ENCODE measurements around the gene CACNA2D4.
A peak's percentile ranks its signal among the peaks of the same experiment; 100 is the strongest.

CACNA2D4 gene

DNA sequence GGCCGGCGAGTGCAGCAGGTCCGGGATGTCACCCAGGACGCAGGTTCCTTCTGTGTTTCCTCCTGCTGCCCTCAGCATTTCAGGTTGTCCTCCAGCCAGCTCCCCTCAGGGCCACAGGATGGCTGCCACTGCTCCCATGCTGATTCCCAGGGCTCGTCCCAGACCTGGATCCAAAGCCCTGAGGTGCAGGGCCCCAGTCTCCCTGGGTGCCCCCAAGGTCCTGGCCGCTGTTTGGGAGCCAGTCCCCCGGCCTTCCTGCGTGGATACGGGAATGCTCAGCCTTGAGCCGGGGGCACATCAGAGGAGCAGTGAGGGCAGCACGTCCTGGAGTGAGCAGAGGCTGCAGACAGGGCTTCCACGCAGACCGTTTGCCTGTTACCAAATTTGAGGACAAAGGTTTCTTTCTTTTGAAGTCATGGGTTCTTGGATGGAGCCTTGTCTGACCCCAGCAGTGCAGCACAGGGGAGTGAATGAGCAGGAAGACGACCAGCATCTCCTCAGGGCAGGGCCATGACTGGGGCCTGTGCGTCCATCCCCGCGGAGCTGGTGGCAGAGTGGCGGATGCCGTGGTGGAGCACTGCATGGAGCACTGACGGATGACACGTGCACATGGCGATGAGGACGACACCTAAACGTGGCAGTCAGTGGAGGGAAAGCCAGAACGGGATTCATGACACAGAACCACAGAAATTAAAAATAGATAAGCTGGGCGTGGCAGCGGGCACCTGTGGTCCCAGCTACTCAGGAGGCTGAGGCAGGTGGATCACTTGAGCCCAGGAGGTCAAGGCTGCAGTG, 12.5 kb upstream of the CACNA2D4 start:
- H3K4me1 ChIP-seq: peaks cover 29% of the 10 kb centered on the region
- TF ChIP-seq, protein P1, sequence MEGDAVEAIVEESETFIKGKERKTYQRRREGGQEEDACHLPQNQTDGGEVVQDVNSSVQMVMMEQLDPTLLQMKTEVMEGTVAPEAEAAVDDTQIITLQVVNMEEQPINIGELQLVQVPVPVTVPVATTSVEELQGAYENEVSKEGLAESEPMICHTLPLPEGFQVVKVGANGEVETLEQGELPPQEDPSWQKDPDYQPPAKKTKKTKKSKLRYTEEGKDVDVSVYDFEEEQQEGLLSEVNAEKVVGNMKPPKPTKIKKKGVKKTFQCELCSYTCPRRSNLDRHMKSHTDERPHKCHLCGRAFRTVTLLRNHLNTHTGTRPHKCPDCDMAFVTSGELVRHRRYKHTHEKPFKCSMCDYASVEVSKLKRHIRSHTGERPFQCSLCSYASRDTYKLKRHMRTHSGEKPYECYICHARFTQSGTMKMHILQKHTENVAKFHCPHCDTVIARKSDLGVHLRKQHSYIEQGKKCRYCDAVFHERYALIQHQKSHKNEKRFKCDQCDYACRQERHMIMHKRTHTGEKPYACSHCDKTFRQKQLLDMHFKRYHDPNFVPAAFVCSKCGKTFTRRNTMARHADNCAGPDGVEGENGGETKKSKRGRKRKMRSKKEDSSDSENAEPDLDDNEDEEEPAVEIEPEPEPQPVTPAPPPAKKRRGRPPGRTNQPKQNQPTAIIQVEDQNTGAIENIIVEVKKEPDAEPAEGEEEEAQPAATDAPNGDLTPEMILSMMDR (IDR thresholded peaks at IDR 0.05; ENCODE audit: low read depth, low read length): no peak
- H3K4me3 ChIP-seq (ENCODE audit: low read depth, low read length): no peak overlapping the region
- peaks cover 4% of the 10 kb centered on the region; the same call in 1 of the 2 replicates for H3K9me3 ChIP-seq
- DNase-seq: no peak
- H3K36me3 ChIP-seq: no peaks in the 10 kb centered on the region
- no peaks in the 10 kb centered on the region for H3K27me3 ChIP-seq

DNA sequence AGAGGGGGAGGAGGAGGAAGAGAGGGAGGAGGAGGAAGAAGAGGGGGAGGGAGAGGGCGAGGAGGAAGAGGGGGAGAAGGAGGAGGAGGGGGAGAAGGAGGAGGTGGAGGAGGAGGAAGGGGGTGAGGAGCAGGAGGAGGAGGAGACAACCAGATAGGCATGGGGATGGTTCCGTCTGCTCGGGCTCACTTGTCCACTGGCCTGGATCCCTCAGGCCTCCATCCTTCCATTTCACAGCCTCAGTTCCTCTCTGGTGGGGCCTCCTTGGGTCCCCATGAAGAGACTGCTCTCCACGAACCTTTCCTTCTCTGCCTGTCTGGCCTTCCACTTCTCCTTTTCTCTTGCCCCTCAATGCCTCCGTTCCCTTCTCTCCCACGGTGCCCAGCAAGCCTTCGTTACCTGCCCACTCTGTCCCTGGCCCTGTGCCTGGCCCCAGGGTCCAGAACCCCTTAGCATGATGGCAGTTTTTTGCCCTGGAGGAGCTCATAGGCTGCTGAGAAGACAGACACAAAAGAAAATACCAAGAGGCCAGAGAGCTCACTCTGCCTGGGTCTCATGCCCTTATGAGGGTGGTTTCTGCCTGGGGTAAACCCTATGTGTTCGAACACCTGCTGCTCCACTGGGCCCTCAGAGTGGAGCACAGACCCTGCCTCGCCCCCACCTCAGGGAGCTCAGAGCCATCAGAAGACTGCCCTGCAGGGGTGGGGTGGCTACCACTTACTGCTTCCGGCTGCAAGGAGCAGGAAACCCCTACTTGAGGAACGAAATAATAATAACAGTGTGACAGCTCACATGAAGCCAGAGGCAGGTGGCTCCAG, 11.7 kb upstream of the CACNA2D4 start:
- Histone ChIP-seq H3K9me3 (peaks cover 4% of the 10 kb centered on the region; the same call in 1 of the 2 replicates), H3K27me3 (no peaks in the 10 kb centered on the region), H3K4me1 (peaks cover 29% of the 10 kb centered on the region), H3K4me3 (ENCODE audit: low read depth, low read length) (no peak overlapping the region), H3K36me3 (no peaks in the 10 kb centered on the region)
- DNase-seq: no peak
- TF ChIP-seq, protein P1 (IDR thresholded peaks at IDR 0.05; ENCODE audit: low read depth, low read length): no peak

DNA sequence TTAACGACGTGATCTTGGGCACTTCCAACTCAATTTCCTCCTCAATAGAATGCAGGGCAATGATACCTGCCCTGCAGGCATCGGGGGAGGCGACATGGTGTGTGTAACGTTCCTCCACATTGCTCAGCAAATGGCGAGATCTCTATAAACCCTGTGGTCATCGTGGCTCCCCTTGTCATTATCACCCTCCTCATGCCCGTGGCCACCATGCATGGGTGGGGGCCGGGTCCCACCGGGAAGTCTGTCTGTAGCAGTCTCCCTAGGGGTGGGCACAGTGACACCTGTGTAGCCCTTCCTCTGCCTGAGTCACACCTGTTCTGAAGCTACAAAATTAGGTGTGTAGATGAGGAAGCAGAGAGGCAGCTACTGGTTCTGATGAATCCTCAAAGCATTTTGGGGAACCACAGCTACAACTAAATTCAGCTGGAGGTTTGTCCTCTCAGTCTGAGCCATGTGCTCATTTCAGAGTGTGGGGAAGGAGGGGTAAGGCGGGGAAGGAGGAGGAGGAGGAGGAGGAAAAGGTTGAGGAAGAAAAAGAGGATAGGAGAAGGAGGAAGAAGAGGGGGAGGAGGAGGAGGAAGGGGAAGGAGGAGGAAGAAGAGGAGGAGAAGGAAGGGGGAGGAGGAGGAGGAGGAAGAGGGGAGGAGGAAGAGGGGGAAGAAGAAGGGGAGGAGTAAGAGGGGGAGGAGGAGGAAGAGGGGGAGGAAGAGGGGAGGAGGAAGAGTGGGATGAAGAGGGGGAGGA, 11.0 kb upstream of the CACNA2D4 start:
- no peak for DNase-seq
- H3K4me3 ChIP-seq (ENCODE audit: low read depth, low read length): no peak overlapping the region
- peaks cover 34% of the 10 kb centered on the region for H3K4me1 ChIP-seq
- H3K36me3 ChIP-seq: no peaks in the 10 kb centered on the region
- H3K27me3 ChIP-seq: no peaks in the 10 kb centered on the region
- H3K9me3 ChIP-seq: peaks cover 4% of the 10 kb centered on the region; the same call in 1 of the 2 replicates
- TF ChIP-seq, protein P1 (IDR thresholded peaks at IDR 0.05; ENCODE audit: low read depth, low read length): no peak

DNA sequence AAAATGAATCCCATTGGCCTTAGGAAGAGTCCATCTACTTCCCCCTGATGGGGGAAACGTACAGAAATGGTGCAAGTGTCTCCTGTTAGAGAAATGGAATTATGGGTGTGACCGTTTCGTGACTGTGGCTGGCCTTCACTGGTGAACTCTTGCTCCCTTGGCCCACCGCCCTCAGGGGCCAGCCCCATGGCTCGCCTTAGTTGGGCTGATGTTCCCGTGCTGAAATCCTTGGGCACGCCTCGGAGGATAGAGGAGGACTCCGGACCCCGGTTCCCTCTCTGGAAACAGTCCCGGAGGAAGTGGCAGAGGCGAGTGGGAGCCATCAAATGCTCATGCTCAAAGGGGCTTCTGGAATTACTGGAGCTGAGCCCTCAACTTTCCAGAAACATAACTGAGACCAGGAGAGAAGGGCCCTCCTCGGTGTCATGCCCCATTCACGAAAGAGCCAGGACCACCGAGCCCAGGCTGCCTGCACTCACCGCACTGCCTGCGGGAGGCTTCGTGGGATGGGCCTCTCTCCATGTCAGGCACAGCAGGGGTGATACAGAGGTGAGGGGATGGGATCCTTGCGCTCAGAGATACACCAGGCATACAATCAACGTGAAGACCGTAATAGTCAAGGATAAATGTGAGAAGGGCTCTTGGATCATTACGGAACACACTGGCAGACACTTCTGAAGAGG, 10.1 kb upstream of the CACNA2D4 start:
- Histone ChIP-seq H3K27me3 (no peaks in the 10 kb centered on the region), H3K4me3 (ENCODE audit: low read depth, low read length) (no peak overlapping the region), H3K4me1 (peaks cover 34% of the 10 kb centered on the region), H3K9me3 (peaks cover 4% of the 10 kb centered on the region; the same call in 1 of the 2 replicates), H3K36me3 (no peaks in the 10 kb centered on the region)
- no peak for DNase-seq
- TF ChIP-seq, protein P1 (IDR thresholded peaks at IDR 0.05; ENCODE audit: low read depth, low read length): no peak

DNA sequence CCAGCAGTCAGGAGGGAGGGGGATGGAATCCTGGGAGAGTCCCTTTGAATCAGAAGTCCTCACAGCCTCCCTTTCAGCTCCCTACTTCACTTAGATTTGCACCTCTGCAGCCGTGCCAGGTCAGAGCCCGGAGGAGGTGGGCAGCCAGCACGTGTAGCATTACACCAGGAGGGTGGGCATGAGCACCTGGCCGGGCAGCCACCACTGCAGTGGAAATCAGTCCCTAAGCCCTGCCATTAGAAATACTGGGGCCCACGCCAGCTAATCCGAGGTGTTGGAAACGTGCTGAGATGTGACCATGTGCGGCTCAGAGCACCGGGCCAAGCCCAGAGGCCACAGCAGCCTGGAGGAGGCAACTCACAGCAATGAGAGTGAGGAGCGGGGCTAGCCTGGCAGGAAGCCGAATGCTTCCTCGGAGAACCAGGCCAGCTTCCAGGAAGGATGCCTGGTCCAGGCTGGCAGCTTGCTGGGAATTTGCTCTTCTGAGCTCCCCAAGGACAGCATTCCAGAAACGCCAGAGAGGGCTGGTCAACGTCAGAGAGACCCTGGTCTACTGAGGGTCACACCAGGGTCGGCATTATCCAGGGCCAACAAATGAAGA, 9.4 kb upstream of the CACNA2D4 start:
- Histone ChIP-seq H3K4me1 (peaks cover 28% of the 10 kb centered on the region), H3K9me3 (peaks cover 4% of the 10 kb centered on the region; the same call in 1 of the 2 replicates), H3K4me3 (ENCODE audit: low read depth, low read length) (no peak overlapping the region), H3K27me3 (no peaks in the 10 kb centered on the region), H3K36me3 (no peaks in the 10 kb centered on the region)
- peak; percentile 65 for DNase-seq
- TF ChIP-seq, protein P1 (IDR thresholded peaks at IDR 0.05; ENCODE audit: low read depth, low read length): no peak

Data from BE2C (cell line).